Measurements from ENCODE around the gene RUVBL1. TPM values are rescaled to one million over a fixed set of nuclear protein-coding genes. Genes with fewer than 3 reads are reported as not detected.

The RUVBL1 gene
- 100 to 1,000 TPM in 1 of 2 donors, 10 to 100 TPM in 1; 46.8 to 108 TPM for total RNA-seq

DNA sequence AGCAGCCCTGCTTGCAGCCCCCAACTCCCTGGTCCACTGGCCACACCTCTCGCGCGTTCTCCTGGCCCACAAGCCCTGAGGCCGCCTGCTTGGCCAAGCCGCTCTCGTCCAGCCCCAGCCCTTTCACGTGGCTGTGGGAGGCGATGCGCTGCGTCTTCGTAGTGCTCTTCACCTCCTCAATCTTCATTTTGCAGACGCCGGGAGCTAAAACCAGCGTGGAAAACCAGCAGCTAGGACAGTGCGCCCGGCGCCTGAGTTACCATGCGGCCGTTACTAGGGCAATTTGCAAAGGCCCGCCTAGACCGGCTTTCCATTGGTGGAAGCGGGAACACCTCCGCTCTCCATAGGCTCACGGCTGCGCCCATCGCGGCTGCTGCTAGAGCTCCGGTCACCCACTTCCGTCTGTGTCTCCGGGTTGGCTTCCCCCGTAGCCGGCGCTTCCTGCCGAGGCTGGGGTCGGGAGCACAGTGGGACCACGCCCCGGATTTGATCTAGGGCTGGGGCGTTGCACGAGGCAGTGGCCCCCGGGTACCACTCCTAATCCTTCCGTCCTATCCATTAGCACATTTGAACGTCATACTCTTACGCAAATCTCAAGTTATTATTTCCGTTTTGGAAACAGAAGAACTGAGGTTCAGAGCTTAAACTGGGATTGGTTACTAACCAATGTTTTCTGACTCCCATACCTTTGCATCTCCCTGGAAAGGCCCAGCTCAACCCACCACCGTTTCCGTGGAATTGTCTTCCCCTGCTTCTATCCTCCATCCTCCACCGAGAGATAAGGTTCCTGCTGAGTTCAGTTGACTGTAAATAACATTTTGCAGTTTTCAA, at the start of gene RUVBL1:
TSS of gene RUVBL1 (minus strand) at position 275 of the 831 bp plus-strand sequence. CDS start at position 187, 88 bp downstream.

DNA sequence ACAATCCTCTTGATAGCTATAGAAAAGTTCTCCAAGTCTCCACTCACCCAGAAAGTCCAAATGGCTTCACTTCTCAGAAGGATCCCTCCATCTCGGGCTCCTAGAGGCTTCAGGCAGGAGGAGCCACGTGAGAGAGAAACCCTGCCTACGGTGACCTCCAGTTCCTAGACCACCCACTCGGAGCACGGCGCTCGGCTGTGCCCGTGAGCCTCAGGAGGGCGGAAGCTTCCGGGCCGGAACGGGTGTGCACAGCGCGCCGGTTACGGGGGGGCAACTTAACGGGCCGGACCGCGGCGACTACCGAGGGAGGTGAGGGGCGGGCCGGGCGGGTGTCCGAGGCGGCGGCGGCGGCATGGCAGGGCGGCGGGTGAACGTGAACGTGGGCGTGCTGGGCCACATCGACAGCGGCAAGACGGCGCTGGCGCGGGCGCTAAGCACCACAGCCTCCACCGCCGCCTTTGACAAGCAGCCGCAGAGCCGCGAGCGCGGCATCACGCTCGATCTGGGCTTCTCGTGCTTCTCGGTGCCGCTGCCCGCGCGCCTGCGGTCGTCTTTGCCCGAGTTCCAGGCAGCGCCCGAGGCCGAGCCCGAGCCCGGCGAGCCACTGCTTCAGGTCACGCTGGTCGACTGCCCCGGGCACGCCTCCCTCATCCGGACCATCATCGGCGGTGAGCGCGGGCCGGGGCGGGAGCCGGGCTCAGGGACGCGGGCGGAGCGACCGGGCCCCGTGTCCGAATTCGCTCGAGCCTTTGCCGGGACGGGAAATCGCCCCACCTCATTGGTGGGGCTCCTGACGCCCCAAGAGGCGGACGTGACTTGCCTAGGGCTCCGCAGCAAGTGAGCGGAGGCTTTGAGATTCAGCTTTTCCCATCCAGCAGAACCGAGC, 29.8 kb upstream of the RUVBL1 start, which contains the start of gene EEFSEC:
TSS of gene EEFSEC (plus strand) at position 326 of the 886 bp plus-strand sequence. CDS start at position 353, 27 bp downstream.

DNA sequence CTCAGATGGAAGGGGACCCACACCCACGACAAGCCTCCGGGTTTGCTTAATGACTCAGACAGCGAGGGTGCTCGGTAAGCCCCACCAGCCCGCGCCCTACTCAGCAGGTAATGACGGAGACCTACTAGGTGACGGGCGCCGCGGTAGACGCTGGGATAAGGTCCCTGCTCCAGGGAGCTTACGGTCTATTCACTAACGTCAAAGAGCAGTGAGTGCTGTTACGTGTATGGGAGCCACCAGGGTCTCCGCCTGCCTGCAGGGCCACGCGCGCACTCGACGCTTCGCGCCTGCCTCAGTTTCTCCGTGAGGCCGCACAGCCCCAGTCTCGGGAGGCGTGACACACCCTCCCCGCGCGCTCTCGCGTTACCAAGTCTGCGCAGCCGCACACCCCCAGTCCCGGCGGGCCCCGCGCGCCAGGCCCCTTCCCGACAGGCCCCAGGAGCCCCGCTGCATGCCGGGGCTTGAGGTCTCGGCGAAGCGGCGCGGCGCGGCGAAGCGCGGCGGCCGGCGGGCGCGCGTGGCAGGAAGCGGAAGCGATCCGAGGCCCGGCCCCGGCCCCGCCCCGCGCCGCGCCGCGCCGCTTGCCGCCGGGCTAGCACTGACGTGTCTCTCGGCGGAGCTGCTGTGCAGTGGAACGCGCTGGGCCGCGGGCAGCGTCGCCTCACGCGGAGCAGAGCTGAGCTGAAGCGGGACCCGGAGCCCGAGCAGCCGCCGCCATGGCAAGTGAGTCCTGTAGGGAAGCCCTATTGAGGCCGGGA, 71.6 kb downstream of the RUVBL1 start, which contains the start of gene SEC61A1:
TSS of gene SEC61A1 (plus strand) at position 601 of the 758 bp plus-strand sequence. CDS start at position 717, 116 bp downstream.

Small RNAs within 50 kb of the gene (small RNA-seq; reads per million reads assigned to genes)
- gene RNU2-37P (0.09 to 0.64 reads per million in 2 donors), gene RNU6-823P (0 reads per million in 2 donors)

Other genes starting within 250 kb of the RUVBL1 start
- gene KBTBD12, start 208.6 kb downstream of the RUVBL1 start, total RNA-seq: not detected
- gene SEC61A1, start 71.4 kb downstream of the RUVBL1 start, total RNA-seq: 100 to 1,000 TPM; 149 to 176 TPM
- gene EEFSEC, start 29.7 kb upstream of the RUVBL1 start, total RNA-seq: 1 to 10 TPM; 5.2 to 7.0 TPM